Measurements from ENCODE around the gene SF3B3. TPM values are rescaled to one million over a fixed set of nuclear protein-coding genes. Genes with fewer than 3 reads are reported as not detected.

The SF3B3 gene
- total and polyA plus RNA-seq, 4 experiments from 2014 or later, result 105 to 291 (median 219) TPM

Other genes starting within 250 kb of the SF3B3 start
- 100 to 1,000 TPM; 102 to 103 TPM for gene AARS1, start 234.3 kb upstream of the SF3B3 start, total RNA-seq
- 10 to 100 TPM; 22.6 to 37.5 TPM for gene AARS1, start 234.3 kb upstream of the SF3B3 start, polyA plus RNA-seq
- 10 to 100 TPM; 26.9 to 28.7 TPM for gene DDX19B, start 224.6 kb upstream of the SF3B3 start, total RNA-seq
- 10 to 100 TPM; 52.4 to 52.7 TPM for gene DDX19B, start 224.6 kb upstream of the SF3B3 start, polyA plus RNA-seq
- 10 to 100 TPM; 42.8 to 43.5 TPM for gene DDX19A, start 176.9 kb upstream of the SF3B3 start, total RNA-seq
- 10 to 100 TPM; 28.8 to 37.9 TPM for gene DDX19A, start 176.9 kb upstream of the SF3B3 start, polyA plus RNA-seq
- 10 to 100 TPM; 27.5 to 30.8 TPM for gene ST3GAL2, start 84.7 kb upstream of the SF3B3 start, total RNA-seq
- gene ST3GAL2, start 84.7 kb upstream of the SF3B3 start, polyA plus RNA-seq, result 10 to 100 TPM; 10.0 to 15.8 TPM
- 10 to 100 TPM; 41.7 to 42.8 TPM for gene FCSK, start 69.2 kb upstream of the SF3B3 start, total RNA-seq
- 10 to 100 TPM in 1 of 2 donors, 1 to 10 TPM in 1; 7.4 to 10.8 TPM for gene FCSK, start 69.2 kb upstream of the SF3B3 start, polyA plus RNA-seq
- gene COG4, start 262 bp upstream of the SF3B3 start, total RNA-seq, result 10 to 100 TPM; 66.5 to 68.9 TPM
- gene COG4, start 262 bp upstream of the SF3B3 start, polyA plus RNA-seq, result 10 to 100 TPM; 37.0 to 70.4 TPM
- gene IL34, start 122.7 kb downstream of the SF3B3 start, total RNA-seq, result not detected
- not detected for gene IL34, start 122.7 kb downstream of the SF3B3 start, polyA plus RNA-seq
- 1 to 10 TPM; 1.8 to 1.9 TPM for gene MTSS2, start 162.2 kb downstream of the SF3B3 start, total RNA-seq
- not detected for gene MTSS2, start 162.2 kb downstream of the SF3B3 start, polyA plus RNA-seq